HFFc6 (cell line): ENCODE results near the gene SKIDA1. TPM values are rescaled to one million over a fixed set of nuclear protein-coding genes. Genes with fewer than 3 reads are reported as not detected.
"Not testable (repeated sequence)": the region's sequence is repeated elsewhere in the genome, so short reads cannot be mapped to it uniquely, and the experiment has no call there.

Source experiments
- DNase-seq: peaks from one replicate; pipeline ENCODE4 v3.0.0-alpha.2; 2018
- H3K27ac Mint-ChIP-seq: 2 replicates; pipeline ENCODE4 v1.8.0; 2020; ENCODE audit warnings: mild to moderate bottlenecking, mixed read lengths
- H3K27me3 Mint-ChIP-seq: 2 replicates; pipeline ENCODE4 v1.8.0; 2021; ENCODE audit warnings: mild to moderate bottlenecking, moderate library complexity, mixed read lengths; ENCODE audit not compliant: insufficient read depth
- H3K36me3 Mint-ChIP-seq: 2 replicates; pipeline ENCODE4 v1.8.0; 2021; ENCODE audit warnings: low read depth, mixed read lengths
- H3K4me1 Mint-ChIP-seq: 2 replicates; pipeline ENCODE4 v1.8.0; 2020; ENCODE audit warnings: low read depth, mixed read lengths
- H3K4me3 Mint-ChIP-seq: 2 replicates; pipeline ENCODE4 v1.8.0; 2020; ENCODE audit warnings: mild to moderate bottlenecking, moderate library complexity, mixed read lengths
- H3K9me3 Mint-ChIP-seq: 2 replicates; pipeline ENCODE4 v1.8.0; 2020; ENCODE audit warnings: mild to moderate bottlenecking, mixed read lengths
- CTCF ChIP-seq: fragments of 200-600 bp; sonication (generic); IDR thresholded peaks from 2 replicates; pipeline ENCODE4 v1.5.0; 2021; ENCODE audit warnings: antibody characterized with exemption, mild to moderate bottlenecking
- total RNA-seq, 6 experiments: library from RNA; stranded (reverse); fragmentation: NEBNext Ultra II Directional; extraction: Animal tissue kit (Norgen Biotek cat#: 25700); gene quantifications; 2 replicates in 1 of 6; 3 replicates in 5 of 6; pipeline ENCODE4 v1.2.3, GENCODE V29; 2021

Gene SKIDA1
- total RNA-seq, 6 experiments from 2014 or later, result 0.35 to 0.71 (median 0.46) TPM

- Mint-ChIP-seq H3K4me1 (peaks cover 21% of the 10 kb centered on the region), H3K4me3 (no peak overlapping the region), H3K27me3 (no peaks in the 10 kb centered on the region), H3K36me3 (peaks cover 49% of the 10 kb centered on the region), H3K27ac (no peak overlapping the region; the same call in 1 of the 2 replicates), H3K9me3 (no peaks in the 10 kb centered on the region)
- DNase-seq, result no peak
- no peak for TF ChIP-seq CTCF
These were observed 27.2 kb upstream of the SKIDA1 start for GRCh38 chr10:21552638-21553037.

- Mint-ChIP-seq H3K27ac (no peak overlapping the region), H3K36me3 (peaks cover 42% of the 10 kb centered on the region), H3K4me3 (no peak overlapping the region)
These were observed 21.8 kb upstream of the SKIDA1 start for GRCh38 chr10:21547246-21547645.

GRCh38 chr10:21540701-21541100 is 15.2 kb upstream of the SKIDA1 start:
- not testable (repeated sequence) for DNase-seq, H3K4me3 Mint-ChIP-seq, H3K4me1 Mint-ChIP-seq, H3K27ac Mint-ChIP-seq, H3K9me3 Mint-ChIP-seq, H3K27me3 Mint-ChIP-seq
- H3K36me3 Mint-ChIP-seq, result peaks cover 35% of the 10 kb centered on the region

More at GRCh38 chr10:21547246-21547645, 21.8 kb upstream of the SKIDA1 start:
- Mint-ChIP-seq H3K9me3 (no peaks in the 10 kb centered on the region), H3K4me1 (peaks cover 15% of the 10 kb centered on the region), H3K27me3 (peaks cover 4% of the 10 kb centered on the region; the same call in 1 of the 2 replicates)
- no peak for DNase-seq
- TF ChIP-seq CTCF, result no peak

GRCh38 chr10:21536874-21537273 is 11.4 kb upstream of the SKIDA1 start:
- Mint-ChIP-seq H3K27ac (no peak overlapping the region), H3K36me3 (peaks cover 11% of the 10 kb centered on the region), H3K27me3 (no peaks in the 10 kb centered on the region), H3K4me1 (peaks cover 26% of the 10 kb centered on the region), H3K9me3 (no peaks in the 10 kb centered on the region), H3K4me3 (no peak overlapping the region; the same call in 1 of the 2 replicates)
- TF ChIP-seq CTCF, result no peak
- no peak for DNase-seq

- not testable (repeated sequence) for H3K27me3 Mint-ChIP-seq, H3K9me3 Mint-ChIP-seq, DNase-seq, H3K36me3 Mint-ChIP-seq
- peak overlapping the region; percentile 88 for H3K4me3 Mint-ChIP-seq
- peak overlapping the region; percentile 77 for H3K27ac Mint-ChIP-seq
- peaks cover 26% of the 10 kb centered on the region for H3K4me1 Mint-ChIP-seq
These were observed 10.5 kb upstream of the SKIDA1 start for GRCh38 chr10:21535976-21536375.

GRCh38 chr10:21535494-21535965 is 10.0 kb upstream of the SKIDA1 start:
- no peak for DNase-seq
- H3K27ac Mint-ChIP-seq, result peak overlapping the region; percentile 77

More at GRCh38 chr10:21535494-21535965, 10.0 kb upstream of the SKIDA1 start:
- H3K36me3 Mint-ChIP-seq, result peaks cover 5% of the 10 kb centered on the region; the same call in 1 of the 2 replicates
- peaks cover 30% of the 10 kb centered on the region for H3K4me1 Mint-ChIP-seq
- H3K27me3 Mint-ChIP-seq, result no peaks in the 10 kb centered on the region
- H3K4me3 Mint-ChIP-seq, result peak overlapping the region; percentile 88
- H3K9me3 Mint-ChIP-seq, result no peaks in the 10 kb centered on the region
- TF ChIP-seq CTCF, result no peak
